Vagina (tissue), 2 donors: Measurements from ENCODE around the gene LYAR.

ENCODE experiments used
- POLR2A ChIP-seq, 2 donors: fragments of 450-650 bp; IDR thresholded peaks; one replicate each; pipeline ENCODE4 v1.6.1; 2017; ENCODE audit warnings: antibody characterized with exemption in 2 of 2, mild to moderate bottlenecking in 2 of 2, moderate library complexity in 2 of 2
- POLR2AphosphoS5 ChIP-seq, 2 donors: sonication (generic); formaldehyde crosslinking; IDR thresholded peaks; one replicate each; pipeline ENCODE4 v1.9.0; 2017; ENCODE audit warnings: antibody characterized with exemption in 2 of 2, mild to moderate bottlenecking in 2 of 2, low read depth in 1 of 2; ENCODE audit not compliant: insufficient read depth in 1 of 2
- TF ChIP-seq, protein P1 (sequence below), 3 experiments: fragments of 450-650 bp in 2 of 3; fragments of 200-600 bp in 1 of 3; sonication (generic) in 1 of 3; IDR thresholded peaks; one replicate each; pipeline ENCODE4 v1.5.1; 2017 to 2019; ENCODE audit warnings: antibody characterized with exemption in 3 of 3, mild to moderate bottlenecking in 2 of 3, moderate library complexity in 2 of 3

DNA sequence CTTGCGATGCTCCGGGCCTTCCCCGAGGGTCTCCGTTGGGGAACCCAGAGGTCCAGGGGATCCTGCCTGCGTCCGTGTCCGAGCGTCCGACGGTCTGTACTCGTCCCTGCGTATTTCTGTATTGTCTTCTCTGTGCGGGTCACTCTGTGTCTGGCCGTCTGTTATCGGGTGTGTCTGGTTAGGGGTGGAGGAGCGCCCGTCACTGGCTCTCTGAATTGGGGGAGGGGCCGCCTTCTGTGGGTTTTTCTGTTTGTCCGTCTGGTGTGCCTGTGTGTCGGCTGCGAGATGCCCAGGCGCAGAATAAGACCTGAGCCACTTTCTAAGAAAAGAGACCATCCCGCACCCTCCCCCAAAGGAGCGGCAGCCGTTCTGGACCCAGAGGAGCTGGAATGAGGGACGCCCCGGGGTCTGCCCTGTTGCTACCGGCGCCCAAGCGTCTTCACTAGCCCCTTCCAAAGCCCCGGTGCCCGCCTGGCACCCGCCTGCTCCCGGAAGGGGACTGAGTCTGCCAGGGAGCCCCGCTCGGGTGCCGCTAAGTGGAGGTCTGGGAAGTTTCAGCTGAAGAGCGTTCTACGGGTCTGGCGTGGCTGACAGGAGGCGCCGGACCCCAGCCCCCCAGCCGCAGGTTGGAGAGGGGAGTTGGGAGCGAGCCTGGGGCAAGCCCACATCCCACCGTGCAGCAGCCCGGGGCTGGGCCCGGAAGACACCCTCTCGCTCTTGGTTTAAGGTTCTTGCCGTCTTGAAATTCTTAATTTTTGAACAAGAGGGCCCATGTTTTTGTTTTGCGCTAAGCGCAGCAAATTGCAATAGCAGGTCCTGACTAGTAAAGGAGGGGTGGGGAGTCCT lies 62.2 kb downstream of the LYAR start:
- TF ChIP-seq, protein P1, sequence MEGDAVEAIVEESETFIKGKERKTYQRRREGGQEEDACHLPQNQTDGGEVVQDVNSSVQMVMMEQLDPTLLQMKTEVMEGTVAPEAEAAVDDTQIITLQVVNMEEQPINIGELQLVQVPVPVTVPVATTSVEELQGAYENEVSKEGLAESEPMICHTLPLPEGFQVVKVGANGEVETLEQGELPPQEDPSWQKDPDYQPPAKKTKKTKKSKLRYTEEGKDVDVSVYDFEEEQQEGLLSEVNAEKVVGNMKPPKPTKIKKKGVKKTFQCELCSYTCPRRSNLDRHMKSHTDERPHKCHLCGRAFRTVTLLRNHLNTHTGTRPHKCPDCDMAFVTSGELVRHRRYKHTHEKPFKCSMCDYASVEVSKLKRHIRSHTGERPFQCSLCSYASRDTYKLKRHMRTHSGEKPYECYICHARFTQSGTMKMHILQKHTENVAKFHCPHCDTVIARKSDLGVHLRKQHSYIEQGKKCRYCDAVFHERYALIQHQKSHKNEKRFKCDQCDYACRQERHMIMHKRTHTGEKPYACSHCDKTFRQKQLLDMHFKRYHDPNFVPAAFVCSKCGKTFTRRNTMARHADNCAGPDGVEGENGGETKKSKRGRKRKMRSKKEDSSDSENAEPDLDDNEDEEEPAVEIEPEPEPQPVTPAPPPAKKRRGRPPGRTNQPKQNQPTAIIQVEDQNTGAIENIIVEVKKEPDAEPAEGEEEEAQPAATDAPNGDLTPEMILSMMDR (IDR thresholded peaks at IDR 0.05), result no peak
- TF ChIP-seq POLR2AphosphoS5 (IDR thresholded peaks at IDR 0.05; ENCODE audit: insufficient read depth in 1 of 2, low read depth in 1 of 2) (no peak), POLR2A (IDR thresholded peaks at IDR 0.05) (no peak)
